NCI-H2029 treated with DMSO at 0.1 percent for 48 hours (cell line): ENCODE results near the gene KDM1A.

Experiments
- DNase-seq: peaks from one replicate; lab custom pipeline; 2025; lab: John Stamatoyannopoulos, UW

Gene KDM1A

DNA sequence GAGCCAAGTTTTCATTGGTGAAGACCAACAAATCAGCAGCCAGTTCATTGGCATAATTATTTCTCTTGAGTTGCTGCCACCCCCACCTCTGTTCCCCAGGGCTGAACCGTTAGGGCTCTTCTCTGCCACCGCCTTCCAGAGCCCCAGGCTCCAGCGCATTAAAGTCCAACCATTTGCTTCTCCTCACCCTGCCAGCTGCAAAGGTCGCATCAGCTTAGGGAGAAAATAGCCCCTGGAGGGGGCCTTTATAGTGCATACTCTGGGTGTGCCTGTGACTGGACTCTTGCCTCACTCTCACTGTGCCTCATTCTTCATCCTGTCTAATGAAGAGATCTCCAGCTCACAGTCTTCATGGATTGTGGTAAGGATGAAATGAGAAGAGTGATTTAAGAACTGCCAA, 50.4 kb downstream of the KDM1A start:
- DNase-seq = no peak

DNA sequence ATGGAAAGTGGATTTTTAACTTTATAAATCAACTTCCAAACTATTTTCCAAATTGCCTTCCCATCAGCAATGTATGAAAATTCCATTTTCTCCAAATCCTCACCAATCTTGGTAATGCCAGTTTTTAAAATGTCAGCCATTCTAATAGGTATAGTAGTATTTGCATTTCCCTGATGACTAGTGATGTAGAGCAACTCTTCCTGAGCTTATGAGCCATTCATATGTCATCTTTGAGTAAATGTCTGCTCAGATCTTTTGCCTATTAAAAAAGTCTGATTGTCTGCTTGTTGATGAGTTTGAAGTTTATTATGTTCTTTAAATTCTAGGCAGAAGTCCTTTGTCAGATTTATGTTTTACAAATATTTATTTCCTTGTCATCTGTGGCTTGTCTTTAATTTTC, 54.7 kb downstream of the KDM1A start:
- DNase-seq = no peak

DNA sequence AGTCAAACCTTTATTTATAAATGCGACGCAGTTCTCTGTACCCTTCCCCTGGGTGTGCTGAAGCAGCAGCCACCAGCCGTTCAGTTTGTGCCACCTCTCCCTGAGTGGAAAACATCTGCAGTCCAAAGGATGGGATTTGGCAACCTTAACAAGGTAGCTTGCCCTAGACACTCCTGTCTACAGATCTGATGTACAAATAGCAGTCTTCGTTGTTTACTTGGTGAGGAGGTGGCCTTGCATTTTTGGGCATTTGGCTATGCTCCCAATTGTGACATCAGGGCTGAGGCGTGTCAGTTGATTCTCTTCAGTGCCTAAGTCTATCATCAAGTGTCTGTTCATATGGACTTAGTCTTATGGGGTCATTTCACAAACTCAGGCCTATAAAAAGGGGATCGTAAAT, 59.8 kb downstream of the KDM1A start:
- no peak for DNase-seq

DNA sequence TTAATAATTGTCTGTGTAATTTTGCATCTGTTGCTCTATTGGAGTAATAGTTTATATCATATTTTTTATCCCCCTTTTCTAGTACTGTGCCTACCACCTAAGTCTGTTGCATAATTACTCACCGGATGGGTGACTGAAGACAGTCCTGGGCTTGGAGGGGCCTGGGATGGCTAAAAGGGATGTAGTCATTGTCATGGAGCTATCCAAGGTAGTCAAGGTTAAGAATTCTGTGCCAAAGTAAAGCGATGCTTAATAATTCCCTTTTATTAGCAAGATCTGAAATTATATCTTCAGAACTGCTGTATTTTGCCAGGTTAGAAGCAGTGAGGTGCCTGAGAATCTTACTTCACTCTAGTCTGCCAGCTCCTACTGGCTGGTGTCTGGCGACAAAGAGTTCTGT, 61.6 kb downstream of the KDM1A start:
- DNase-seq = no peak

DNA sequence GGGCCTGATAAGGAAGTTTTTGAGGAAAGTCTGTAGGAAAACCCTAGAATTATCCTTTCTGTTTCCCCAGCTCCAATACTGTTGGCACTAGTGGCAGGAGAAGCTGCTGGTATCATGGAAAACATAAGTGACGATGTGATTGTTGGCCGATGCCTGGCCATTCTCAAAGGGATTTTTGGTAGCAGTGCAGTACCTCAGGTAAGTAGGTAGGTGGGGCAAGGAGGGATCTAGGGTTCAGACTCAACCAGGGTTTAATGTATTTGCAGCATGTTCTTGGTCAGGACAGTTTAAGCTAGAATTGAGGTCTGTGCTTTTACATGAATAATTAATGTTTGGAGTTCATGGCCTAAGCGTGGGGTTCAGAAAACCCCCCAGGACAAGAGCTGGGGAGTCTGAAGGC, 62.1 kb downstream of the KDM1A start:
- no peak for DNase-seq

DNA sequence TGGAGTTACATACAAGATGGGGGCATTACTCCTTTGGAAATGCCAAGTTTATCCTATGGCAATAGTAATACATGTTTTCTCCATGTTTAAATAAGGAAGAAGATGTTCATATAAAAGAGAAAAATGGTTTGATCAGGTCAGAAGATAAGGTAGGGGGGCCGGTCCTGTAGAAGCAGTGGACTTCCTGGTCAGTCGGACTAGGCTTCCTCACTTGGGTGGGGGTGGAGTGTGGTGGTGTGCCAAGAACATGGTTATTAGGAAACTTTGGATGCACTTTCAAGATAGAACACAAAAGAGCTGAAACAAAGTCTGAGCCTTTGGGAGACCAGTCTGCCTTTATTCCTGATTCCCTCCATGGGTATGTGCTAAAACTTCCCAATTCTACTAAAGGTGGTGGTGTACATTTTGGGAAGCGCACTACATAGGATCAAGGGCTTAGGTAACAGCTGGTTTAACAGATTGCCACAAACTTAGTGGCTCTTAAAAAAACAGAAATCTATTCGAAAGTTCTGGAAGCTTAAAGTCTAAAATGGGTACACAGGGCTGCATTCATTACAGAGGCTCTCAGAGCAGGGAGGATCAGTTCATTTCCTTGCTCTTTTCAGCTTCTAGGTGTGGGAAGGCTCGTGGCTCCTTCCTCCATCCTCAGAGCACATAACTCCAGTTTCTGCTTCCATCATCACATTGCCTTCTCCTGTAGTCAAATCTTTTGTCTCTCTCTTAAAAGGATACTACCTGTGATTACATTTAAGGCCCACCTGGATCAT, 64.6 kb downstream of the KDM1A start:
- no peak for DNase-seq

DNA sequence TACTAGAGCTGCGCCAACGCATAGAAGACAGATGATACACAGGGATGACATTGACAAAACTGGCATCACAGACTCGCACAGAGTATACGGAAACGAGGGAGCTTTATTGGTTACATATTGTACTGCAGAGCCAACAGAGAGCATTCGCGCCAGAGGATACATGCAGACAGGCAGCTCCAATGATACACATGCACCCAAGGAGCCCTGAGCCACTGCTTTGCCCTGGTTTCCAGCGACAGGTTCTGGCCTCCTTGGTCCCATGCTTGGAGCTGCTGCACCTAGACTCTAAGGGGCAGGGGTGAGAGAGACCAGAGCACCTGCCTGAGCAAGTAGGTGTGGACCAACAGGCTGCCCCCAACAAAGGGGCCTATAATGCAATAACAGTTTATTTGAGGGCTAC, 65.6 kb downstream of the KDM1A start:
- no peak for DNase-seq

DNA sequence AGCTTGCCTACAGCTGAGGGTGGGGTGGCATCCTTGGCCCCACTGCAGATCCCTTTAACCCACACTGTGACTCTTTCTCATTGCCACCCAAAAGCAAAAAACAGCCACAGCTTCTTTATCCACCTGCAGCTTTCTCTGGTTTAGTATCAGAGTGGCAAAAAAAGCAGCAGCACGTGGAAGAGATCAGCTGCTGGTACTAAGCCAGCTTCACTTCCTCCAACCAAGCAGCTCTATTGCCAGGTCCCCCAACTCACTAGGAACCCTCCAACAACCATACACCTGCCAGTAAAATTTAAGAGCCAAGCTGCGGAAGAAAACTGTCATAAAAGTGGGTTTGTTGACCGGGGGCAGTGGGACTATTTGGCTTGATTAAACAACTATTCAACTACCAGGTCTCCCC, 66.4 kb downstream of the KDM1A start:
- DNase-seq = no peak

DNA sequence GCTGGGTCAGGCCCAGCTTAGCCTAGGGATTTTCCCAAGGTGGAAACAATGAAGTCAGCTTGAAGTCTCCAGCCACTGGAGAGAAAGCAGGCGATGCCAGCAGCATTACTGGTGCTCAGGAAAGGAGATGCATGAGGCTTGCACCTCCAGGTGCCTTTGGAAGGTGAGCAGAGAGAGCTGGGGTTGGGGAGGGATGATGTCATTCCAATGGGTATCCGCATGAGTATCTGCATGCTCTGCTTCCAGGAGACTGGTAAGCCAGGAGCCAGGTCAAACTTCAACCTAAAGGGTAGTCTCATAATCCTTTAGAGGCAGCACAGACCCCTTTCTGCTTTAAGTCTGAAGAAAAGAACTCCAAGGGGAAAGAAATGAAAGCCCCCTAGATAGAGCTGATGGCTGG, 68.8 kb downstream of the KDM1A start:
- DNase-seq = no peak

DNA sequence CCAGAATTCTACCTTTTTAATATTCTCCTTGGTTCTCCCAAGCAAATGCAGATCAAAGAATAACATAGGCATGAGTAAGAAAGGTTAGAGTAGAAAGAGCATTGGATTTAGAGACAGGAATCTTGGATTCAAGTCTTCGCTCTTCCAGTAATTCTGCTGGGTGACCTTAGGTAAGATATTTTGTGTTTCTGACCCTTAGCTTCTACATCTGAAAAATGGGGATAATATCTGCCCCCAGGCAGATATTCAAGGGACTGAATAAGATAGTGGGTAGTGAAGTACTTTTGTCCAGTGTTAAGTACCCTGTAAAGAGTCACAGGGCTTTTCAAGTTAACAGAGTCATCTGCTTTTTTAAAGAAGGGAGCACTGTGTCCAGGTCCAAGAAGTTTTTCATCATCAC, 70.8 kb downstream of the KDM1A start:
- DNase-seq = no peak

DNA sequence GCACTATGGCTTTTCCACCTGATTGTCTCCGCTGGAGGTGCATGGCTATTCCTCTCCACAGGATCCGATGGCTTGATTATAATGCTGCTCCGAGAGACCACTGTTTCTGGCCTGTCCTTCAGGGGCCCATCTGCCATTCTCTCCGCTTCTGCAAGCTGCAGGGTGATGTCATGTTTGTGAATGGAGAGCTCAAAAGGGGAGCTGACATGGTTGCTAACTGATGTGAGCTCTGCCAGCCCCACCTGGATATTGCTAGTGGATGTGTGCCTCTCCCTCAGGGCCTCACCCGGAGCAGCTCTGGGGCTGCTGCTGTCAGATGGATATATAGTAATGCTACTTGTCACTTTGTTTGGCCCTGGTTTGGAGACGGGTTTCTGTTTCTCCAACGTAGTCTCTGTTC, 72.3 kb downstream of the KDM1A start:
- DNase-seq = no peak

DNA sequence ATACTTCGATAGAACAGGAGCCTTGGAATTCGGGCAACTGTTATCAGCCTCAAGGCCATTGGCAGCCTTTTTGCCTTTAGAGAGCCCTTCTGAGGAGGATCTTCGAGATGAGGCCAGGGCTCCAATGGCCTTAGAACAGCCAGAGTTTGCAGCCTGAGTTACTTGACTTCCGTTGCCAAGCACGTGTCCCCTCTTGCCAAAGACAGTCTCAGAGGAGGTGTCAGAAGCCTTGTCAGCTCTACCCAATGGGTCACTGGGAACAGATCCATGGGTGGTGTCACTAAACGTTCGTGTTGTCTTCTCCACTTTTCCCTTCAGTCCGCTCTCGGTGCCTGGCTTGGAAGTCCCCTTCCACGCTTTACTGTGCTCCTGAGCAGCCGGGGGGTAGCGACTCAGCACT, 73.2 kb downstream of the KDM1A start:
- DNase-seq = no peak

DNA sequence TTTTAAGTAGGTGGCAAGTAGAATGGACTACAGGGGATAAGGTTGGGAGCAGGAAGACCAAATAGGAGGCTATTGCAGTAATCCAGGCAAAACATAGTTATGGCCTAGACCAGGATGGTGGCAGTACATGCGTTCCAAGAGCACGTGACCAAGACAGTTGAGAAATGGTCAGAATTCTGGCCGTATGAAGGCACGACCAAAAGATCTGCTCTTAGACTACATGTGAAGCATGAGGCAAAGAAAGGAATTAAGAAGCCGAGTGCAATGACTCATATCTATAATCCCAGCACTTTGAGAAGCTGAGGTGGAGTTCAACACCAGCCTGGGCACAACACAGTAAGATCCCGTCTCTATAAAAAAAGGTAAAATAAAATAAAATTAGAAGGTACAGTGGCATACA, 78.0 kb downstream of the KDM1A start:
- no peak for DNase-seq

DNA sequence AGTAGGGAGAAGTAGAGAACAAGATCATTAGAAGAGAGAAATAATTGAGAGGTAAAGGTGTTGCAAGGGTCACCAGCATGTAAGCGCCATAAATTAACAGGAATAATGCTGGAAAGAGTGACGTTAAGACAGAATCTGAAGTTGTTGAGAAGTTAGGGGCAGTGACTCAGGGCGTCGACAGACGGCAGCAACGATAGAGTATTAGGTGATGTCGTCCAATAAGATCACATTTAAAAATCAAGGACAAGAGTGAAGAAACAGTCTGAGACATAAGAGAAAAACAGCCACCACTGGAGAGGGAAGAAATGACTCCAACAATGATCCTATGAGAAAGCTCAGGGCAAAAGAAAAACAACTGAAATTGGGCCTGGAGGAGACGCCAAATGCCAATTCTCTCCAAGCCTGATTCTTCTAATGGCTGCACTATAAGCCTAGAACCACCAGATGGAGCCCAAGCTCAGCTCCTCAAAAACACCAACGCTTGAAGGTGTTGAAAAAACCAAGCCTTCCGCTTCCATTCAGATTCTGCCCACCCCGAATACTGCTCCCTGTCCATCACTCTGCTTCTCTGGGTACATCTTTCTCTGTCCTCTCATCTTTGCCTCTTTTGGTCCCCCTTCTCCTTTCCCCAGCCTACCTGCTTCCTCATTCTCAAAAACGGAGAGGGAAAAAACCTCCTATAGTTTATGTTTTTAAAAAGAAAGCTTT, 79.3 kb downstream of the KDM1A start:
- DNase-seq = peak; percentile 26

DNA sequence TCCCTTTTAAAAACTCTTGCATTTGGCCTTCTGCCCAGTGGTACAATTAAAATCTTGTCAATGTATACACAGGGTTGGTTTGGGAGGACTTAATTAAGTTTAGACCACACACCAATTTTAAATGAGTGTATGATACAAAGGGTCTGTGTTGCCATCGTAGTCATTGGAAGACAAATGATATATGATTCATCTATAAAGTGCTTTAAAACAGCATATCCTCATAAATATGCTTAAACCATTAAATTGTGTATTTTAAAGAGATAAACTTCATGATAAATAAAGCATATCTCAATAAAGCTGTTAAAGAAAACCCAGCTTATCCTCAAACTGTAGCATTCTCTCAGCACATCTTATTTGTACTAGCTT, 79.9 kb downstream of the KDM1A start:
- no peak for DNase-seq

DNA sequence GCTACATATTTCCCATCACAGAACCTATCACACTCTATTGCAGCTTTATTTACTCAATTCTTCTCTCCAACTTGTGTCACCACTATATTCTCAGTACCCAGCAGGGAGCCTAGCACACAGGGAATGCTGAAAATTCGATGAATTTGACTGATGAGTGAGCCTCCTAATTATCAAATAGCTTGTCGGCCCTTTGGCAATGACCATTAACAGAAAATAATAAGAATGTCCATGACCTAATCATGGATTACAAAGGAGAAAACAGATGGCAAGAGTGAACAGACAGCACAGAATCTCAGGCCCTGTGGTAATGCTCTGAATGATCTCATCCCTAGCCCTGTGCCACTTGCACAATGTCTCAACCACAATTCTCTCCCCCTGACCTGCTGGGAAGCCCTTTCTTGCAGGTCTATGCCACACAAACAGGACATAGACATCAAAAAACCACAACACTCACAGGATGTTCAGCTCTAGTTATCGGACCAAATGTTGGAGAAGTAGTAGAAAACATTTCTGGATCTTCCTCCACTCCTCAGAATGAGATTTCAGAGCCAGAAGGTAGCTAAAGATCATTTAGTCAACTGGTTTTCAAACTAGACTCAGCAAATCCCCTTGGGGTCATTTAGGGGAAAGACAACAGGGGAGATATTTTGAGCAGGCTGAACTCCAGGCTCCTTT, 80.9 kb downstream of the KDM1A start:
- no peak for DNase-seq

DNA sequence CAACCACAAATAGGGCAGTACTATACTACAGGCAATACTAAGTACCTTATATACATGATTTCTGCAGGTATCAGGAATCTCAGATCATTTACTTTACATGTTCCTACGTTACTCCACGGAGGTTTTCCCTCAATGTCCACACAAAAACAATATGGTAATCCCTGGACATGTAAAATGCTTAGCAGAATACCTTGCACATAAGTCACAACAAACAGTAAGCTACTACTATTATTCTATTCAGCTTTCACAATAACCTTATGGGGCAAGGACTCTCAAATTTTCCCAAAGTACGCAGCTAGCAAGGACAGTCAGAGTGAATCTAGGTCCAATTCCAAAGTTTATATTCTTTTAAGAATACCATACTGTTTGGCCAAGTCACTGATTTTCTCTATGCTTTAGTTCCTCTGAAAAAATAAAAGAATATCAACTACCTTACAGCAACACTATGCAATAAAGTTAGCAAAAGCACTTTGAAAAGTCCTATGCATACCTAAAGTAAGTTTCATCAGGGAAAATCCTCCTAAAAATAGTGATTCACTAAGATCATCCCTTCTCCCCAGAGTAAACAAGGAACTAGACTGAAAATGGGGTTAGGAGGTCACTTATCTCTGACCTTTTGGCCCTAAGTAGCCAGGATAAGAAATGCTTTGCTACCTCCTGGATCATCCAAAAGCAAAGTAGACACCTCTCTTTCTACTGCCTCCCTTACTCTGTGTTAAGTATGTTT, 82.0 kb downstream of the KDM1A start:
- no peak for DNase-seq

DNA sequence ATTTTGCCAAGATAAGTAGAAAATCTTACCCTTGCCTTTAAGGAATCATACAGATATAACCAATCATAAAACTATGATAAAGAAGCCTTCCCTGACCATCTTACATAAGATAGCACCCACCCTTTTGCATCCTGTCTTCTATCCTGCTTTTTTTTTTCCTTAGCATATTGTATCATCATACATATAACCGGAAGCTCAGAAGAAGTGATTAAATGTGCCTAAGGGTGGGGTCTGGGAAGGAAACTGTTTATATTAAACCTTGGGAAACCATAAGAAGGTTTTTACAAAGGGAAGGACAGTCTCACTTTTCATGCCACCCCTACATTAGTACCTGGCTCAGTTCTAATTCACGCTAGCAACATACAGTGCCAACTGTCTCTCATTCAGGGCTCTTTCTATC, 82.6 kb downstream of the KDM1A start:
- no peak for DNase-seq

DNA sequence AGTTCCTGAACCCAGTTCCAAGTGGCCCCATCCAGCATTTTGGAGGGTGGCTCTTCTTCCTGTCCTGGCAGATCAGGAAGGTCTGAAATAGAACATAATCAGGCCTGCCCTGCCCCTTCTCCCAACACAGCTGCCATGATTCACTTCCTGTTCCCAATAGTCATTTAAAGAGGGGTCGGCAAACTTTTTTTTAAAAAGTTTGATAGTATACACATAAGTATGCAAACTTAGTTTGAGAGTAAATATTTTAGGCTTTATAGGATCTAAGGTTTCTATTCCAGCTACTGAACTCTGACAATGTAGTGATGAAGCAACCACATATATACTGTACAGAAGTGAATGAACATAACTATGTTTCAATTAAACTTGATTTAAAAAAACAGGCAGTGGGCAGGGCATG, 83.0 kb downstream of the KDM1A start:
- no peak for DNase-seq

DNA sequence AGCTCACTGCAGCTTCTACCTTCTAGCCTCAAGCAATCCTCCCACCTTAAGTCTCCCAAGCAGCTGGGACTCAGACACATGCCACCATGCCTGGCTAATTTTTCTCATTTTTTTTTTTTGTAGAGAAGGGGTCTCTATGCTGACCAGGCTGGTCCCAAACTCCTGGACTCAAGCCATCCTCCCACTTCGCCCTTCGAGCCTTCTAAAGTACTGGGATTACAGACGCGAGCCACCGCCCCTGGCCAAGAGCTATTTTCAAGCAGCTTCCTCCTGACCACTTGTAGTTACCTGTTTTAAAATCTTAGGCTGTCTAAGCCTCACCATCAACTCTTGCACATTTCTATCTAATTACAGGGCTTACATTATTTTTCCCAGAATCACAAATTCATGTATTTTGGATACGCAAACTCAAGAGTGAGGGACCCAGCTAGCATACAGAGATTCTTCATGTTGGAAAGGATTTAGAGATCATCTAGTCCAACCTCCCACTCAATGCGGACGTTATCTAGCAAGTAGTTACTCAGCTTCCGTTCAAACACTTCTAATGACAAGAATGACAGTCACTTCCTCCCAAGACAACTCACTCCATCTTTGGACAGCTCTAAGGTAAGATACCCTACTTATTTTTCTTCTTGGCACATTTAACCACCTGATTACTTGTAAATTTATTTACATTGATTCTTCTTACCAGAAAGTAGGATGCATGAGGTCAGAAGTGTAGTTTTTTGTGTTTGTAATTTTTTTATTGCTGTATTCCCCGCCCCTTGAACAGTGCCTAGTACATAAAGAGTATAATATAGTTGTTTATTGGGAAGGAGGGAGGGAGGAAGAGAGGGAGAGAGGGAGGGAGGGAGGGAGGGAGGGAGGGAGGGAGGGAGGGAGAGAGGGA, 84.0 kb downstream of the KDM1A start:
- DNase-seq = no peak

DNA sequence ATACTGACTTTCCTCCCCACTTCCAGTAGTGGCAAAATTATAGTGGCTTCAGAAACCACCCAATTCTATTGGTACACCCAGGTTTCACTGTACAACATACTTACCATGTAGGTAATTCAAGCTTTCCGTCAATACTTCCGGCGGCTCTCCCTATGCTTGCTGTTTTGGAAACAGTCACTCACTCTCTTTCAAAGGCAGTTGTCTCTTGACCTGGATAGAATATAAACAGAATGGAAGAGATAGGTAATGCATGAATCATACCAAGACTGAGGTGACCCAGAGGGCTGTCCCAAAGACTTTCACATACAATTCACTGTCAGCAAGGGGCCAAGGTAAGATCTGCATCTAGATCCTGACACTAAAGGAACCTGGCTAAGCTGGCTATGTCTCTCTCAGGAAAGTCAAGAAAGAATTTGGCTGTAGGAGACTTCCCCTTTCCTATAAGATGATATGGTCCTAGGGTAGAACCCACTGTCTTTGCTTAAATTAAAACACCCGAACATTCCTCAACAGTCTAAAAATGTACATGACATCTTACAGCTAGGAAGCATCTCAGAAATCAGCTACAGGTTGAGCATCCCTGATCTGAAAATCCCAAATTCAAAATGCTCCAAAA, 89.8 kb downstream of the KDM1A start:
- DNase-seq = no peak
